HEK293T (cell line): ENCODE results near the gene PDGFA.

Source experiments
- BHLHE40 ChIP-seq: fragments of 450-650 bp; IDR thresholded peaks from 2 replicates; pipeline ENCODE4 v1.6.1; 2016; ENCODE audit warnings: mild to moderate bottlenecking, moderate library complexity, borderline replicate concordance
- CTBP1 ChIP-seq: fragments of 450-650 bp; IDR thresholded peaks from 2 replicates; pipeline ENCODE4 v1.6.1; 2016; ENCODE audit warnings: borderline replicate concordance
- FOXM1 ChIP-seq: fragments of 450-650 bp; IDR thresholded peaks from 2 replicates; pipeline ENCODE4 v1.6.1; 2017; ENCODE audit warnings: mild to moderate bottlenecking, borderline replicate concordance
- LEF1 ChIP-seq: fragments of 450-650 bp; IDR thresholded peaks from 2 replicates; pipeline ENCODE4 v1.6.1; 2017; ENCODE audit warnings: mild to moderate bottlenecking, borderline replicate concordance
- PKNOX1 ChIP-seq: fragments of 450-650 bp; IDR thresholded peaks from 2 replicates; pipeline ENCODE4 v1.6.1; 2016
- SP1 ChIP-seq: fragments of 450-650 bp; IDR thresholded peaks from 2 replicates; pipeline ENCODE4 v1.6.1; 2017

GRCh38 chr7:549891-550625 is 30.4 kb upstream of the PDGFA start:
- no peak for TF ChIP-seq SP1
- TF ChIP-seq CTBP1: no peak
- no peak for TF ChIP-seq LEF1
- no peak for TF ChIP-seq BHLHE40
- TF ChIP-seq PKNOX1: no peak
- TF ChIP-seq FOXM1: no peak
